GM12878 (cell line): ENCODE results near the gene SNW1. TPM values are rescaled to one million over a fixed set of nuclear protein-coding genes. Genes with fewer than 3 reads are reported as not detected.

Experiments
- ATAC-seq: fragments of 200-7000 bp; cut with Tn5 transposase; 3 replicates; pipeline ENCODE4 v1.9.1; 2020; ENCODE audit warnings: mild to moderate bottlenecking, moderate library complexity
- BruUV-seq: library from RNA; stranded (reverse); fragments of 400-500 nt; replicated peaks from 2 replicates; lab custom pipeline; 2021; lab: Mats Ljungman, UMichigan
- CTCF ChIA-PET: fragments of 300-600 bp; sonication (Branson Sonifier 250); formaldehyde crosslinking; extraction: SDS; loops from one replicate; lab custom pipeline; 2021; ENCODE audit warnings: inconsistent platforms; lab: Yijun Ruan, JAX
- POLR2A ChIA-PET: fragments of 350-600 bp; formaldehyde crosslinking; extraction: SDS; loops from one replicate; lab custom pipeline; 2021; ENCODE audit warnings: inconsistent platforms; lab: Charles Lee
- RAD21 ChIA-PET: fragments of 300-600 bp; sonication (Branson Sonifier 250); formaldehyde crosslinking; loops from one replicate; lab custom pipeline; 2023; ENCODE audit warnings: antibody characterized with exemption; ENCODE audit not compliant: unreplicated experiment; lab: Charles Lee
- SMC1A ChIA-PET: fragments of 300-600 bp; sonication (Branson Sonifier 250); formaldehyde crosslinking; loops from one replicate; lab custom pipeline; 2023; ENCODE audit not compliant: unreplicated experiment, uncharacterized antibody; lab: Charles Lee
- DNase-seq: peaks from one replicate; pipeline ENCODE4 v3.0.0-alpha.2; 2011; ENCODE audit warnings: low read depth, low spot score
- FAIRE-seq: peaks from 3 replicates; lab custom pipeline; 2011; peaks lifted over from hg19 to GRCh38; lab: Jason Lieb, UNC
- H2AFZ ChIP-seq: 2 replicates; pipeline ENCODE4 v1.6.0; 2011; ENCODE audit warnings: low read depth, low read length, control low read depth; ENCODE audit not compliant: control insufficient read depth
- H3K27ac ChIP-seq: 2 replicates; pipeline ENCODE4 v1.5.1; 2011; ENCODE audit warnings: control low read depth; ENCODE audit not compliant: control insufficient read depth, insufficient read depth
- H3K27me3 ChIP-seq, 2 experiments: replicated peaks in 1 of 2; 2 replicates each; pipeline versions ENCODE4 v1.6.0 to v1.6.1; 2011; ENCODE audit warnings: low read length in 1 of 2; ENCODE audit not compliant: control insufficient read depth in 2 of 2, insufficient read depth in 2 of 2
- H3K36me3 ChIP-seq, 2 experiments: 2 replicates each; pipeline ENCODE4 v1.5.1; 2011; ENCODE audit warnings: low read length in 1 of 2; ENCODE audit not compliant: control insufficient read depth in 2 of 2, insufficient read depth in 2 of 2
- H3K4me1 ChIP-seq: 2 replicates; pipeline ENCODE4 v1.6.1; 2011; ENCODE audit warnings: mild to moderate bottlenecking, low read length, moderate library complexity, mixed read lengths; ENCODE audit not compliant: control insufficient read depth, insufficient read depth
- H3K4me2 ChIP-seq: 2 replicates; pipeline ENCODE4 v1.6.0; 2011; ENCODE audit warnings: control low read depth; ENCODE audit not compliant: control insufficient read depth, insufficient read depth
- H3K4me3 ChIP-seq: fragments of 200-600 bp; sonication (generic); 2 replicates; pipeline ENCODE4 v1.5.1; 2016
- H3K79me2 ChIP-seq: 2 replicates; pipeline ENCODE4 v1.6.0; 2011; ENCODE audit warnings: low read length; ENCODE audit not compliant: control insufficient read depth, insufficient read depth
- H3K9ac ChIP-seq: 2 replicates; pipeline ENCODE4 v1.8.0; 2011; ENCODE audit warnings: low read length, control low read depth, mixed read lengths; ENCODE audit not compliant: control insufficient read depth, insufficient read depth
- H3K9me3 ChIP-seq: replicated peaks from 3 replicates; pipeline ENCODE4 v1.5.1; 2011; ENCODE audit warnings: mild to moderate bottlenecking, low read length; ENCODE audit not compliant: control insufficient read depth, insufficient read depth
- H4K20me1 ChIP-seq: 2 replicates; pipeline ENCODE4 v1.6.0; 2011; ENCODE audit not compliant: control insufficient read depth, insufficient read depth
- BRCA1 ChIP-seq: IDR thresholded peaks from 2 replicates; pipeline ENCODE4 v1.6.1; 2011; ENCODE audit warnings: low read depth, low read length, improper control_type of control experiment
- CBX3 ChIP-seq: fragments of 200-600 bp; sonication (generic); IDR thresholded peaks from 2 replicates; pipeline ENCODE4 v1.6.1; 2016; ENCODE audit warnings: low read depth, borderline replicate concordance
- CBX5 ChIP-seq: sonication (generic); IDR thresholded peaks from 2 replicates; pipeline ENCODE4 v1.6.1; 2016; ENCODE audit warnings: low read depth, moderate library complexity, mild to moderate bottlenecking, inconsistent platforms
- ESRRA ChIP-seq: IDR thresholded peaks from 2 replicates; pipeline ENCODE4 v1.6.1; 2012; ENCODE audit warnings: mild to moderate bottlenecking, low read length, improper control_type of control experiment
- HDAC2 ChIP-seq: fragments of 200-600 bp; sonication (generic); IDR thresholded peaks from 2 replicates; pipeline ENCODE4 v1.6.1; 2017
- IRF4 ChIP-seq: IDR thresholded peaks from 2 replicates; pipeline ENCODE4 v1.6.1; 2011; ENCODE audit warnings: low read depth, low read length
- JUND ChIP-seq: IDR thresholded peaks from 2 replicates; pipeline ENCODE4 v1.6.1; 2012; ENCODE audit warnings: low read depth, mild to moderate bottlenecking, low read length, improper control_type of control experiment, moderate library complexity
- KLF5 ChIP-seq: fragments of 450-650 bp; IDR thresholded peaks from 2 replicates; pipeline ENCODE4 v1.6.1; 2014; ENCODE audit warnings: mild to moderate bottlenecking; ENCODE audit not compliant: partially characterized antibody
- LARP7 ChIP-seq: fragments of 450-650 bp; IDR thresholded peaks from 2 replicates; pipeline ENCODE4 v1.6.1; 2017; ENCODE audit warnings: mild to moderate bottlenecking
- MYC ChIP-seq: IDR thresholded peaks from 2 replicates; pipeline ENCODE4 v1.6.1; 2011; ENCODE audit warnings: mild to moderate bottlenecking, low read length, moderate library complexity, inconsistent platforms; ENCODE audit not compliant: insufficient read depth, insufficient replicate concordance, insufficient read length, severe bottlenecking
- NFYB ChIP-seq: IDR thresholded peaks from 2 replicates; pipeline ENCODE4 v1.6.1; 2011; ENCODE audit warnings: low read depth, mild to moderate bottlenecking, low read length, improper control_type of control experiment, moderate library complexity; ENCODE audit not compliant: insufficient read depth
- RB1 ChIP-seq: fragments of 450-650 bp; formaldehyde crosslinking; IDR thresholded peaks from 2 replicates; pipeline ENCODE4 v1.6.1; 2017; ENCODE audit warnings: mild to moderate bottlenecking, borderline replicate concordance
- RCOR1 ChIP-seq: conservative IDR thresholded peaks from 2 replicates; pipeline ENCODE4 v1.6.1; 2012; ENCODE audit warnings: low read depth, low read length, improper control_type of control experiment
- RFX5 ChIP-seq: IDR thresholded peaks from 2 replicates; pipeline ENCODE4 v1.6.1; 2011; ENCODE audit warnings: low read depth, low read length, improper control_type of control experiment
- SMAD1 ChIP-seq: fragments of 450-650 bp; IDR thresholded peaks from 2 replicates; pipeline ENCODE4 v1.6.1; 2018; ENCODE audit warnings: mild to moderate bottlenecking, low read depth; ENCODE audit not compliant: partially characterized antibody
- SMARCA5 ChIP-seq: fragments of 450-650 bp; IDR thresholded peaks from 2 replicates; pipeline ENCODE4 v1.6.1; 2017; ENCODE audit warnings: mild to moderate bottlenecking
- SPI1 ChIP-seq: IDR thresholded peaks from 2 replicates; pipeline ENCODE4 v1.6.1; 2011; ENCODE audit warnings: low read depth, mild to moderate bottlenecking, low read length, moderate library complexity, borderline replicate concordance; ENCODE audit not compliant: insufficient read depth
- TCF12 ChIP-seq: IDR thresholded peaks from 2 replicates; pipeline ENCODE4 v1.6.1; 2011; ENCODE audit warnings: low read depth, mild to moderate bottlenecking, low read length
- WRNIP1 ChIP-seq: IDR thresholded peaks from 2 replicates; pipeline ENCODE4 v1.6.1; 2011; ENCODE audit warnings: low read depth, low read length, improper control_type of control experiment, borderline replicate concordance
- ZBED1 ChIP-seq: IDR thresholded peaks from 2 replicates; pipeline ENCODE4 v1.6.1; 2016; ENCODE audit warnings: borderline replicate concordance
- ZNF622 ChIP-seq: fragments of 450-650 bp; IDR thresholded peaks from 2 replicates; pipeline ENCODE4 v1.6.1; 2017; ENCODE audit warnings: mild to moderate bottlenecking, inconsistent platforms
- WGBS: methylation state at CpG from one replicate; pipeline ENCODE4 v1.1.6; 2016; ENCODE audit warnings: low lambda C conversion rate; ENCODE audit not compliant: insufficient replicate concordance, insufficient coverage; ENCODE audit errors: missing lambda C conversion rate; 5-methylcytosine and 5-hydroxymethylcytosine counted together
- in situ Hi-C: fragments of 300-500 bp; cut with MboI; formaldehyde crosslinking; loops from 9 replicates; pipeline ENCODE4 v1.14.3; 2018; ENCODE audit warnings: mixed read lengths
- intact Hi-C: fragments of 100-400 bp; cut with micrococcal nuclease; formaldehyde crosslinking; loops from one replicate; pipeline ENCODE4 v1.14.2; 2022; ENCODE audit not compliant: unreplicated experiment
- polyA plus RNA-seq, 11 experiments: library from polyadenylated mRNA; depleted of rRNA in 4 of 11; unstranded in 6 of 11; stranded (reverse) in 5 of 11; fragments of >200 nt; fragmentation: Nextera tagmentation in 4 of 11; fragmentation: Illumina TruSeq in 1 of 11; extraction: Ambion mirVana in 4 of 11; extraction: Trizol in 1 of 11; gene quantifications; 1 replicate in 1 of 11; 2 replicates in 10 of 11; pipeline versions ENCODE4 v1.2.1 to v1.2.3, GENCODE V29; 2011 to 2016; ENCODE audit warnings: inconsistent platforms in 2 of 11, missing spikeins in 2 of 11, low read depth in 1 of 11
- total RNA-seq, 4 experiments: library from RNA; depleted of rRNA in 3 of 4; stranded (reverse); fragments of >200 nt in 3 of 4; fragmentation: Illumina TruSeq in 1 of 4; extraction: Trizol in 1 of 4; gene quantifications; 2 replicates each; pipeline versions ENCODE4 v1.2.1 to v1.2.3, GENCODE V29; 2013 to 2021

SNW1 gene
- total and polyA plus RNA-seq, 10 of the 15 experiments (the other 5 are each of a cell fraction or from before 2014, with no cell fraction given) = 56.6 to 109 (median 75.7) TPM

DNA sequence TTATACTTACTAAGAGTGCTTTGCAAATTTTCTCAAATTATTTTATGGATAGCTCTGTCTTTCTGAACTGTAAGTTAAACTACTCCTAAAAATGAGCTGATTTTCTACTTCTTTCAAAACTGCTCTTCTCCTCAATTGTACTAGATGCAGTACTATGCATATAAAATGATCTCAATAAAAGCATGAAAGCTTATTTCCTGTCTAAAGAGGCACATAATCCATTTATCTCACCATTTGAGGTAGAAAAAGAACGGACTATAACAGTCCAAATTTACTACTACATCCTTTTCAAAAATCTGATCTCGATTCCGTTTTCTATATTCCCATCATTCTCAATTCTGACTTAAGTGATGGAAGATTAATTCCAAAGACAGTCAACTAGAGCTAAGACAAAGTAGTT is 38.7 kb downstream of the SNW1 start:
- no peak for TF ChIP-seq ZBED1
- TF ChIP-seq NFYB = no peak
- no peak for TF ChIP-seq SMAD1
- no peak for TF ChIP-seq JUND
- no peak for TF ChIP-seq RB1
- TF ChIP-seq LARP7 = no peak
- no peak for TF ChIP-seq ZNF622
- no peak for TF ChIP-seq BRCA1
- ChIA-PET POLR2A (no interaction called here), RAD21 (no interaction called here), SMC1A (interaction anchor here (1.1 kb wide), 1 partner anchor 36 kb away, joined by 6 read pairs; no protein-coding TSS in a partner anchor), CTCF (no interaction called here)
- Histone ChIP-seq H2AFZ (no peak overlapping the region), H3K36me3 (peaks cover 7 to 37% of the 10 kb centered on the region in 2 experiments), H3K9ac (no peak overlapping the region), H4K20me1 (no peaks in the 10 kb centered on the region), H3K9me3 (no peaks in the 10 kb centered on the region), H3K27ac (no peak overlapping the region), H3K4me2 (no peak overlapping the region), H3K79me2 (no peaks in the 10 kb centered on the region), H3K27me3 (no peaks in the 10 kb centered on the region), H3K4me3 (no peak overlapping the region), H3K4me1 (no peaks in the 10 kb centered on the region)
- in situ Hi-C loops = no loop called here
- DNase-seq (no peak), ATAC-seq (no peak), FAIRE-seq (no peak)
- intact Hi-C loops = no loop called here
- no TSS peak for BruUV-seq
- WGBS = 100% methylated on average over 3 of the region's 3 CpGs

DNA sequence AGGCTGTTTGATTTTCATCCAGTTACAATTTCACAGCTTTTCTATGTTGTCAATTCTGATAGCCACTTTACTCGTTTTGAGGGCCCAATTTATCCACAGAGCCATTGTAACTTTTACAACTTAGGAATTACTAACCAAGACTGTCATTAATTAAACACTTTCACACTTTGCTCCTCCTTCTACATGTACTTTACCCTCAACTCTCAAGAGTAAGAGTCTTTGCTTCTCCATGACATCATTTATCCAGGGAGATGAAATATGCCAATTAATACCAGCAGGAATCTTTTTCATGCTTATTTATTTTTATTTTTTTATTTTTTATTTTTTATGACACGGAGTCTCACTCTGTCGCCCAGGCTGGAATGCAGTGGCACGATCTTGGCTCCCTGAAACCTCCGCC is 39.5 kb downstream of the SNW1 start:
- CTCF ChIA-PET = interaction anchor here (1.6 kb wide), 1 partner anchor 12 kb away, joined by 3 read pairs; no protein-coding TSS in a partner anchor
- no peak for FAIRE-seq
- BruUV-seq = no TSS peak
- RAD21 ChIA-PET = no interaction called here
- H3K27ac ChIP-seq = no peak overlapping the region
- H3K27me3 ChIP-seq = no peaks in the 10 kb centered on the region
- 89% methylated on average over 5 of the region's 5 CpGs for WGBS
- H3K9me3 ChIP-seq = no peaks in the 10 kb centered on the region
- SMC1A ChIA-PET = interaction anchor here (0.9 to 1.1 kb wide), 2 partner anchors 12 to 37 kb away, joined by 3 to 6 read pairs; no protein-coding TSS in a partner anchor
- H3K4me1 ChIP-seq = no peaks in the 10 kb centered on the region
- H4K20me1 ChIP-seq = no peaks in the 10 kb centered on the region
- no peak overlapping the region for H3K4me3 ChIP-seq
- intact Hi-C loops = no loop called here
- no peak overlapping the region for H3K4me2 ChIP-seq
- ATAC-seq = no peak
- POLR2A ChIA-PET = no interaction called here
- no peaks in the 10 kb centered on the region for H3K79me2 ChIP-seq
- in situ Hi-C loops = no loop called here
- no peak overlapping the region for H3K9ac ChIP-seq
- peaks cover 5 to 41% of the 10 kb centered on the region in 2 experiments for H3K36me3 ChIP-seq
- no peak overlapping the region for H2AFZ ChIP-seq
- DNase-seq = no peak
- TF ChIP-seq TCF12 = no peak
- TF ChIP-seq RB1 = no peak
- no peak for TF ChIP-seq RFX5
- no peak for TF ChIP-seq CBX5
- TF ChIP-seq HDAC2 = no peak
- no peak for TF ChIP-seq WRNIP1
- no peak for TF ChIP-seq SPI1
- TF ChIP-seq RCOR1 = no peak
- TF ChIP-seq IRF4 = no peak
- TF ChIP-seq MYC = no peak
- TF ChIP-seq ESRRA = no peak
- no peak for TF ChIP-seq KLF5
- no peak for TF ChIP-seq SMARCA5
- no peak for TF ChIP-seq CBX3
